HEK293 (cell line): ENCODE results near the gene FLRT2.
A peak's percentile ranks its signal among the peaks of the same experiment; 100 is the strongest.

Experiments
- CTCF ChIA-PET: fragments of 350-600 bp; formaldehyde crosslinking; extraction: SDS; loops from one replicate; lab custom pipeline; 2021; ENCODE audit warnings: antibody characterized with exemption; lab: Yijun Ruan, JAX
- POLR2A ChIA-PET: fragments of 300-600 bp; formaldehyde crosslinking; extraction: SDS; loops from one replicate; lab custom pipeline; 2020; ENCODE audit warnings: antibody characterized with exemption, inconsistent platforms; lab: Yijun Ruan, JAX
- H3K27ac ChIP-seq: fragments of 200-500 bp; sonication (Bioruptor generic); 2 replicates; pipeline ENCODE4 v1.5.1; 2014; ENCODE audit warnings: low read depth, low read length, control low read depth, inconsistent platforms; ENCODE audit errors: extremely low read depth
- H3K36me3 ChIP-seq, 2 experiments: fragments of 200-500 bp in 1 of 2; sonication (Bioruptor generic) in 1 of 2; 1 replicate in 1 of 2; 2 replicates in 1 of 2; pipeline ENCODE4 v1.5.1; 2014 to 2017; ENCODE audit warnings: inconsistent platforms in 2 of 2, low read length in 2 of 2; ENCODE audit not compliant: control insufficient read depth in 2 of 2, insufficient read depth in 1 of 2
- H3K4me1 ChIP-seq: fragments of 200-500 bp; sonication (Bioruptor generic); 2 replicates; pipeline ENCODE4 v1.5.1; 2014; ENCODE audit warnings: mild to moderate bottlenecking, low read length, inconsistent platforms; ENCODE audit not compliant: control insufficient read depth, insufficient read depth
- H3K4me3 ChIP-seq: 2 replicates; pipeline ENCODE4 v1.5.1; 2011; ENCODE audit warnings: low read depth, mild to moderate bottlenecking, control low read depth, low read length, moderate library complexity
- H3K9me3 ChIP-seq: fragments of 200-500 bp; sonication (Bioruptor generic); 2 replicates; pipeline ENCODE4 v1.5.1; 2014; ENCODE audit warnings: low read depth, low read length, inconsistent platforms; ENCODE audit not compliant: control insufficient read depth, insufficient read depth
- RBAK ChIP-seq: fragments of 450-650 bp; formaldehyde crosslinking; IDR thresholded peaks from 2 replicates; pipeline ENCODE4 v1.5.1; 2016; ENCODE audit warnings: missing biosample characterization, missing genetic modification characterization
- SP3 ChIP-seq: fragments of 450-650 bp; formaldehyde crosslinking; IDR thresholded peaks from 2 replicates; pipeline ENCODE4 v1.5.1; 2016; ENCODE audit warnings: missing biosample characterization, missing genetic modification characterization
- SP7 ChIP-seq: fragments of 450-650 bp; formaldehyde crosslinking; IDR thresholded peaks from 2 replicates; pipeline ENCODE4 v1.5.1; 2016; ENCODE audit warnings: missing biosample characterization, missing genetic modification characterization
- YY2 ChIP-seq: fragments of 450-650 bp; formaldehyde crosslinking; IDR thresholded peaks from 2 replicates; pipeline ENCODE4 v1.5.1; 2016; ENCODE audit warnings: missing biosample characterization, missing genetic modification characterization
- ZBTB20 ChIP-seq: fragments of 450-650 bp; formaldehyde crosslinking; IDR thresholded peaks from 2 replicates; pipeline ENCODE4 v1.5.1; 2016; ENCODE audit warnings: missing biosample characterization, missing genetic modification characterization
- ZFP37 ChIP-seq: fragments of 450-650 bp; formaldehyde crosslinking; IDR thresholded peaks from 2 replicates; pipeline ENCODE4 v1.5.1; 2016; ENCODE audit warnings: missing biosample characterization, missing genetic modification characterization
- ZNF544 ChIP-seq: fragments of 450-650 bp; formaldehyde crosslinking; IDR thresholded peaks from 2 replicates; pipeline ENCODE4 v1.5.0; 2017; ENCODE audit warnings: missing biosample characterization, missing genetic modification characterization
- ZNF549 ChIP-seq: fragments of 450-650 bp; IDR thresholded peaks from 2 replicates; pipeline ENCODE4 v1.5.1; 2018; ENCODE audit warnings: missing biosample characterization, missing genetic modification characterization, mild to moderate bottlenecking, inconsistent platforms, moderate library complexity
- ZNF629 ChIP-seq: fragments of 450-650 bp; formaldehyde crosslinking; IDR thresholded peaks from 2 replicates; pipeline ENCODE4 v1.5.1; 2017; ENCODE audit warnings: missing biosample characterization, missing genetic modification characterization
- ZNF76 ChIP-seq: fragments of 450-650 bp; formaldehyde crosslinking; IDR thresholded peaks from 2 replicates; pipeline ENCODE4; 2016; ENCODE audit warnings: low read depth, missing biosample characterization, missing genetic modification characterization, borderline replicate concordance
- TF ChIP-seq, protein P1 (sequence below): sonication (generic); formaldehyde crosslinking; IDR thresholded peaks from 2 replicates; pipeline ENCODE4 v1.8.1; 2022; ENCODE audit warnings: mild to moderate bottlenecking, moderate library complexity, missing genetic modification reagents
- TF ChIP-seq, protein P2 (sequence below): fragments of 450-650 bp; formaldehyde crosslinking; IDR thresholded peaks from 2 replicates; pipeline ENCODE4 v1.5.1; 2016; ENCODE audit warnings: missing biosample characterization, missing genetic modification characterization
- TF ChIP-seq, protein P3 (sequence below): fragments of 450-650 bp; formaldehyde crosslinking; IDR thresholded peaks from 2 replicates; pipeline ENCODE4 v1.5.1; 2016; ENCODE audit warnings: missing biosample characterization, missing genetic modification characterization
- TF ChIP-seq, protein P4 (sequence below): fragments of 450-650 bp; formaldehyde crosslinking; IDR thresholded peaks from 2 replicates; pipeline ENCODE4 v1.5.1; 2016; ENCODE audit warnings: missing biosample characterization, missing genetic modification characterization
- TF ChIP-seq, protein P5 (sequence below): fragments of 450-650 bp; formaldehyde crosslinking; IDR thresholded peaks from 2 replicates; pipeline ENCODE4 v1.5.1; 2016; ENCODE audit warnings: missing biosample characterization, missing genetic modification characterization, borderline replicate concordance

FLRT2 gene, protein sequence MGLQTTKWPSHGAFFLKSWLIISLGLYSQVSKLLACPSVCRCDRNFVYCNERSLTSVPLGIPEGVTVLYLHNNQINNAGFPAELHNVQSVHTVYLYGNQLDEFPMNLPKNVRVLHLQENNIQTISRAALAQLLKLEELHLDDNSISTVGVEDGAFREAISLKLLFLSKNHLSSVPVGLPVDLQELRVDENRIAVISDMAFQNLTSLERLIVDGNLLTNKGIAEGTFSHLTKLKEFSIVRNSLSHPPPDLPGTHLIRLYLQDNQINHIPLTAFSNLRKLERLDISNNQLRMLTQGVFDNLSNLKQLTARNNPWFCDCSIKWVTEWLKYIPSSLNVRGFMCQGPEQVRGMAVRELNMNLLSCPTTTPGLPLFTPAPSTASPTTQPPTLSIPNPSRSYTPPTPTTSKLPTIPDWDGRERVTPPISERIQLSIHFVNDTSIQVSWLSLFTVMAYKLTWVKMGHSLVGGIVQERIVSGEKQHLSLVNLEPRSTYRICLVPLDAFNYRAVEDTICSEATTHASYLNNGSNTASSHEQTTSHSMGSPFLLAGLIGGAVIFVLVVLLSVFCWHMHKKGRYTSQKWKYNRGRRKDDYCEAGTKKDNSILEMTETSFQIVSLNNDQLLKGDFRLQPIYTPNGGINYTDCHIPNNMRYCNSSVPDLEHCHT

DNA sequence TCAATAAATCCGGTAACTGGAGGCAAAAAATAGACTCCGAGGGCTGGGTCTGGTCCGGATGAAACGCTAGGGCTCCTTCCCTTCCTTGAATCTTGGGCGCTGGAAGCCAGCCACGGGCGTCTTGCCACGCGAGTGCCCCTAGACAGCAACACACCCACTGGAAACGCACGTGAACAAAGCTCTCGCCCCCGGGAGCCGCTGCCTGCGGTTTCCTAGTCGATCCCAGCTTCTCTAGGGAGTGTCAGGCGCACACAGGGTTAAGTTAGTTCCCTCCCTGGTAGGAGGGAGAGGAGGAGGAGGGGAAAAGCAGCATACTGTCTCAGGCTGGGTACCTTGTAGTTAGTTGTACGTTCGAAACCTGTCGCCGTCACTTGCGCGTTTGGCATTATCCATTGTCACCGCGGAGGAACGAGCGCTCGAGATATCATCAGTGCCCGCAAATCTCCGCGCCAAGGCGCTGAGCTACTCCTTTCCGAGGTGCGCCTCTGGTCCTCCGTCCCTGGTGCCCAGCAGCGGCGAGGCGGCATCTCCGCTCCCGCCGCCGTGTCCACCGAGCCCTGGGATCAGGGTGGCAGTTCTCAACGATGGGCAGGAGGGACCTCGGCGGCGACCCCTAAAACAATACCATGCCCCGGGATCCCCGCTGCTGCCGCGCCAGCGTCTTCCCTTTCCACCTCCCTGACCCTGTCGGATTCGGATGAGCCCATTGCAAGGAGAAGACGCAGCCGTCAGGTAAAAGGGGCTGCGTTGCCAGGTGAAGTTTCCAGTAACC, at the start of gene FLRT2:
Gene FLRT2 (plus strand): TSS at position 342 of the 772 bp plus-strand sequence. CDS start 91,371 bp downstream, outside the sequence.
- ChIA-PET POLR2A (no interaction called here), CTCF (interaction anchor here (0.5 to 1.8 kb wide), 6 partner anchors 9 to 1056 kb away, joined by 3 to 4 read pairs (median 3); no protein-coding TSS in a partner anchor)
- H3K36me3 ChIP-seq, result no peaks in the 10 kb centered on the region
- peaks cover 13% of the 10 kb centered on the region for H3K4me1 ChIP-seq
- no peaks in the 10 kb centered on the region for H3K9me3 ChIP-seq
- peak within 1 kb of the TSS; percentile 94 for H3K4me3 ChIP-seq
- TF ChIP-seq, protein P1, sequence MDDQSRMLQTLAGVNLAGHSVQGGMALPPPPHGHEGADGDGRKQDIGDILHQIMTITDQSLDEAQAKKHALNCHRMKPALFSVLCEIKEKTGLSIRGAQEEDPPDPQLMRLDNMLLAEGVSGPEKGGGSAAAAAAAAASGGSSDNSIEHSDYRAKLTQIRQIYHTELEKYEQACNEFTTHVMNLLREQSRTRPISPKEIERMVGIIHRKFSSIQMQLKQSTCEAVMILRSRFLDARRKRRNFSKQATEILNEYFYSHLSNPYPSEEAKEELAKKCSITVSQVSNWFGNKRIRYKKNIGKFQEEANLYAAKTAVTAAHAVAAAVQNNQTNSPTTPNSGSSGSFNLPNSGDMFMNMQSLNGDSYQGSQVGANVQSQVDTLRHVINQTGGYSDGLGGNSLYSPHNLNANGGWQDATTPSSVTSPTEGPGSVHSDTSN, result peak; percentile 68; the same call in 1 of the 2 replicates
- no peak for TF ChIP-seq ZBTB20 (tag by site-specific recombination)
- peak within 1 kb of the TSS; percentile 95; the same call in 1 of the 2 replicates for H3K27ac ChIP-seq

DNA sequence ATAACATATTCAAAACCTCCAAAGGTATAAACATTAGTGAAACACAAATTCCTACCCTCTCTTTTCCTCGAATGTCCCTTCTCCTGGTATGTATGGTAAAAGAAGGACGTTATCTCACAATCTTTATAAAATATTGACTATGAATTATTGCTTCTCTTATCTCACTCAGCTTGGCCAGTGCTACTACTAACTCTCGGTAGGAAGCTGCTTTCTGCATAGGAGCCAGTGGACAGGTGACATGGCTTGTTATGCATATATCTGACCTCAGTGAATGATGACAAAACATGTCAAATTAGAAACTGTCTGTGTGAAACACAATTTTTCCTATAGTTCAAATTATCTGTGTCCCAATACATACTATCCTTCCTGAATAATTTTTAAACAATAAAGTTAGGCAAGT, 48.5 kb upstream of the FLRT2 start:
- H3K4me1 ChIP-seq, result peaks cover 5% of the 10 kb centered on the region
- no peaks in the 10 kb centered on the region for H3K36me3 ChIP-seq
- ChIA-PET CTCF (no interaction called here), POLR2A (no interaction called here)
- no peaks in the 10 kb centered on the region for H3K9me3 ChIP-seq
- H3K4me3 ChIP-seq, result no peak overlapping the region
- H3K27ac ChIP-seq, result no peak overlapping the region
- no peak for TF ChIP-seq SP7
- TF ChIP-seq YY2 (tag by site-specific recombination), result no peak
- TF ChIP-seq ZFP37 (tag by site-specific recombination), result no peak
- TF ChIP-seq ZNF544 (tag by site-specific recombination), result no peak
- TF ChIP-seq, protein P2, sequence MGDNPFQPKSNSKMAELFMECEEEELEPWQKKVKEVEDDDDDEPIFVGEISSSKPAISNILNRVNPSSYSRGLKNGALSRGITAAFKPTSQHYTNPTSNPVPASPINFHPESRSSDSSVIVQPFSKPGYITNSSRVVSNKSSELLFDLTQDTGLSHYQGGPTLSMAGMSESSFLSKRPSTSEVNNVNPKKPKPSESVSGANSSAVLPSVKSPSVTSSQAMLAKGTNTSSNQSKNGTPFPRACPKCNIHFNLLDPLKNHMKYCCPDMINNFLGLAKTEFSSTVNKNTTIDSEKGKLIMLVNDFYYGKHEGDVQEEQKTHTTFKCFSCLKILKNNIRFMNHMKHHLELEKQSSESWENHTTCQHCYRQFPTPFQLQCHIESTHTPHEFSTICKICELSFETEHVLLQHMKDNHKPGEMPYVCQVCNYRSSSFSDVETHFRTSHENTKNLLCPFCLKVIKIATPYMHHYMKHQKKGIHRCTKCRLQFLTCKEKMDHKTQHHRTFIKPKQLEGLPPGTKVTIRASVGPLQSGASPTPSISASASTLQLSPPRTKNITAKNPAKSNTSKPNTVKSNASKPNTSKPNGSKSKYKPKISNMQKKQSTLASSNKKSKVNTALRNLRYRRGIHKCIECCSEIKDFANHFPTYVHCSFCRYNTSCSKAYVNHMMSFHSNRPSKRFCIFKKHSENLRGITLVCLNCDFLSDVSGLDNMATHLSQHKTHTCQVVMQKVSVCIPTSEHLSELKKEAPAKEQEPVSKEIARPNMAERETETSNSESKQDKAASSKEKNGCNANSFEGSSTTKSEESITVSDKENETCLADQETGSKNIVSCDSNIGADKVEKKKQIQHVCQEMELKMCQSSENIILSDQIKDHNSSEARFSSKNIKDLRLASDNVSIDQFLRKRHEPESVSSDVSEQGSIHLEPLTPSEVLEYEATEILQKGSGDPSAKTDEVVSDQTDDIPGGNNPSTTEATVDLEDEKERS (tag by site-specific recombination), result no peak
- no peak for TF ChIP-seq ZNF549 (tag by site-specific recombination)
- TF ChIP-seq, protein P3, sequence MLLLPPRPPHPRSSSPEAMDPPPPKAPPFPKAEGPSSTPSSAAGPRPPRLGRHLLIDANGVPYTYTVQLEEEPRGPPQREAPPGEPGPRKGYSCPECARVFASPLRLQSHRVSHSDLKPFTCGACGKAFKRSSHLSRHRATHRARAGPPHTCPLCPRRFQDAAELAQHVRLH (tag by site-specific recombination), result no peak
- TF ChIP-seq, protein P4, sequence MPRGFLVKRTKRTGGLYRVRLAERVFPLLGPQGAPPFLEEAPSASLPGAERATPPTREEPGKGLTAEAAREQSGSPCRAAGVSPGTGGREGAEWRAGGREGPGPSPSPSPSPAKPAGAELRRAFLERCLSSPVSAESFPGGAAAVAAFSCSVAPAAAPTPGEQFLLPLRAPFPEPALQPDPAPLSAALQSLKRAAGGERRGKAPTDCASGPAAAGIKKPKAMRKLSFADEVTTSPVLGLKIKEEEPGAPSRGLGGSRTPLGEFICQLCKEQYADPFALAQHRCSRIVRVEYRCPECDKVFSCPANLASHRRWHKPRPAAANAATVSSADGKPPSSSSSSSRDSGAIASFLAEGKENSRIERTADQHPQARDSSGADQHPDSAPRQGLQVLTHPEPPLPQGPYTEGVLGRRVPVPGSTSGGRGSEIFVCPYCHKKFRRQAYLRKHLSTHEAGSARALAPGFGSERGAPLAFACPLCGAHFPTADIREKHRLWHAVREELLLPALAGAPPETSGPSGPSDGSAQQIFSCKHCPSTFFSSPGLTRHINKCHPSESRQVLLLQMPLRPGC (tag by site-specific recombination), result no peak
- TF ChIP-seq, protein P5, sequence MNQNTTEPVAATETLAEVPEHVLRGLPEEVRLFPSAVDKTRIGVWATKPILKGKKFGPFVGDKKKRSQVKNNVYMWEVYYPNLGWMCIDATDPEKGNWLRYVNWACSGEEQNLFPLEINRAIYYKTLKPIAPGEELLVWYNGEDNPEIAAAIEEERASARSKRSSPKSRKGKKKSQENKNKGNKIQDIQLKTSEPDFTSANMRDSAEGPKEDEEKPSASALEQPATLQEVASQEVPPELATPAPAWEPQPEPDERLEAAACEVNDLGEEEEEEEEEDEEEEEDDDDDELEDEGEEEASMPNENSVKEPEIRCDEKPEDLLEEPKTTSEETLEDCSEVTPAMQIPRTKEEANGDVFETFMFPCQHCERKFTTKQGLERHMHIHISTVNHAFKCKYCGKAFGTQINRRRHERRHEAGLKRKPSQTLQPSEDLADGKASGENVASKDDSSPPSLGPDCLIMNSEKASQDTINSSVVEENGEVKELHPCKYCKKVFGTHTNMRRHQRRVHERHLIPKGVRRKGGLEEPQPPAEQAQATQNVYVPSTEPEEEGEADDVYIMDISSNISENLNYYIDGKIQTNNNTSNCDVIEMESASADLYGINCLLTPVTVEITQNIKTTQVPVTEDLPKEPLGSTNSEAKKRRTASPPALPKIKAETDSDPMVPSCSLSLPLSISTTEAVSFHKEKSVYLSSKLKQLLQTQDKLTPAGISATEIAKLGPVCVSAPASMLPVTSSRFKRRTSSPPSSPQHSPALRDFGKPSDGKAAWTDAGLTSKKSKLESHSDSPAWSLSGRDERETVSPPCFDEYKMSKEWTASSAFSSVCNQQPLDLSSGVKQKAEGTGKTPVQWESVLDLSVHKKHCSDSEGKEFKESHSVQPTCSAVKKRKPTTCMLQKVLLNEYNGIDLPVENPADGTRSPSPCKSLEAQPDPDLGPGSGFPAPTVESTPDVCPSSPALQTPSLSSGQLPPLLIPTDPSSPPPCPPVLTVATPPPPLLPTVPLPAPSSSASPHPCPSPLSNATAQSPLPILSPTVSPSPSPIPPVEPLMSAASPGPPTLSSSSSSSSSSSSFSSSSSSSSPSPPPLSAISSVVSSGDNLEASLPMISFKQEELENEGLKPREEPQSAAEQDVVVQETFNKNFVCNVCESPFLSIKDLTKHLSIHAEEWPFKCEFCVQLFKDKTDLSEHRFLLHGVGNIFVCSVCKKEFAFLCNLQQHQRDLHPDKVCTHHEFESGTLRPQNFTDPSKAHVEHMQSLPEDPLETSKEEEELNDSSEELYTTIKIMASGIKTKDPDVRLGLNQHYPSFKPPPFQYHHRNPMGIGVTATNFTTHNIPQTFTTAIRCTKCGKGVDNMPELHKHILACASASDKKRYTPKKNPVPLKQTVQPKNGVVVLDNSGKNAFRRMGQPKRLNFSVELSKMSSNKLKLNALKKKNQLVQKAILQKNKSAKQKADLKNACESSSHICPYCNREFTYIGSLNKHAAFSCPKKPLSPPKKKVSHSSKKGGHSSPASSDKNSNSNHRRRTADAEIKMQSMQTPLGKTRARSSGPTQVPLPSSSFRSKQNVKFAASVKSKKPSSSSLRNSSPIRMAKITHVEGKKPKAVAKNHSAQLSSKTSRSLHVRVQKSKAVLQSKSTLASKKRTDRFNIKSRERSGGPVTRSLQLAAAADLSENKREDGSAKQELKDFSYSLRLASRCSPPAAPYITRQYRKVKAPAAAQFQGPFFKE (tag by site-specific recombination), result no peak
- no peak for TF ChIP-seq RBAK (tag by site-specific recombination)
- TF ChIP-seq SP3 (tag by site-specific recombination), result no peak
- TF ChIP-seq ZNF76 (tag by site-specific recombination), result no peak
- TF ChIP-seq ZNF629 (tag by site-specific recombination), result no peak
